Upper lobe of left lung (tissue), 6 donors: ENCODE data around the gene CDC42BPA. TPM values are rescaled to one million over a fixed set of nuclear protein-coding genes. Genes with fewer than 3 reads are reported as not detected.

Source experiments
- ATAC-seq, 2 donors: fragments of 200-7000 bp; cut with Tn5 transposase; one replicate each; pipeline ENCODE4 v1.9.1; 2022; ENCODE audit warnings: mild to moderate bottlenecking in 2 of 2, moderate library complexity in 2 of 2; ENCODE audit not compliant: low FRiP score in 2 of 2
- DNase-seq, 2 donors: peaks; one replicate each; pipeline ENCODE4 v3.0.0-alpha.2; 2019 to 2020
- H3K27ac ChIP-seq, 4 donors: fragments of 200-600 bp; sonication (generic); one replicate each; pipeline ENCODE4 v1.5.1; 2016 to 2019
- H3K27me3 ChIP-seq, 4 donors: fragments of 200-600 bp; sonication (generic); one replicate each; pipeline ENCODE4 v1.5.1; 2017 to 2019
- H3K36me3 ChIP-seq, 4 donors: fragments of 200-600 bp; sonication (generic); one replicate each; pipeline ENCODE4 v1.5.1; 2016 to 2019
- H3K4me1 ChIP-seq, 4 donors: fragments of 200-600 bp; sonication (generic); one replicate each; pipeline ENCODE4 v1.5.1; 2018 to 2019
- H3K4me3 ChIP-seq, 4 donors: fragments of 200-600 bp; sonication (generic); one replicate each; pipeline ENCODE4 v1.5.1; 2017 to 2019; ENCODE audit warnings: mild to moderate bottlenecking in 2 of 4, moderate library complexity in 1 of 4
- H3K9me3 ChIP-seq, 4 donors: fragments of 200-600 bp; sonication (generic); one replicate each; pipeline ENCODE4 v1.5.1; 2018 to 2019
- EP300 ChIP-seq, 4 donors: sonication (generic); formaldehyde crosslinking; IDR thresholded peaks; one replicate each; pipeline ENCODE4 v1.5.1; 2017; ENCODE audit warnings: antibody characterized with exemption in 4 of 4, control low read depth in 2 of 4
- POLR2A ChIP-seq, 4 donors: fragments of 450-650 bp; IDR thresholded peaks; one replicate each; pipeline ENCODE4 v1.5.1; 2016 to 2017; ENCODE audit warnings: antibody characterized with exemption in 4 of 4, mild to moderate bottlenecking in 2 of 4
- POLR2AphosphoS5 ChIP-seq, 2 donors: sonication (generic); formaldehyde crosslinking; IDR thresholded peaks; one replicate each; pipeline ENCODE4 v1.5.1; 2017; ENCODE audit warnings: antibody characterized with exemption in 2 of 2
- WGBS, 2 donors: methylation state at CpG; one replicate each; pipeline ENCODE4 v1.1.5; 2017 to 2018; 5-methylcytosine and 5-hydroxymethylcytosine counted together
- total RNA-seq, 6 donors: library from RNA; depleted of rRNA in 4 of 6; stranded (reverse); fragments of >200 nt in 4 of 6; gene quantifications; one replicate each; pipeline versions ENCODE4 v1.1.0 to v1.2.1, GENCODE V29; 2016 to 2021
- TF ChIP-seq, protein P1 (sequence below), 6 experiments: fragments of 450-650 bp in 4 of 6; fragments of 200-600 bp in 2 of 6; sonication (generic) in 2 of 6; IDR thresholded peaks; one replicate each; pipeline ENCODE4 v1.5.1; 2016 to 2019; ENCODE audit warnings: antibody characterized with exemption in 6 of 6
- donor health status: DM: no; HTN: no; CAD: no; lungs with moderate emphysema.
- donor health status: DM: no; HTN: yes; CAD: no; lungs with severe emphysema.

The CDC42BPA gene
- total RNA-seq, 6 donors from 2014 or later, result 27.8 to 76.1 (median 33.1) TPM

GRCh38 chr1:226971765-226972164, 346.5 kb downstream of the CDC42BPA start:
- TF ChIP-seq, protein P1, sequence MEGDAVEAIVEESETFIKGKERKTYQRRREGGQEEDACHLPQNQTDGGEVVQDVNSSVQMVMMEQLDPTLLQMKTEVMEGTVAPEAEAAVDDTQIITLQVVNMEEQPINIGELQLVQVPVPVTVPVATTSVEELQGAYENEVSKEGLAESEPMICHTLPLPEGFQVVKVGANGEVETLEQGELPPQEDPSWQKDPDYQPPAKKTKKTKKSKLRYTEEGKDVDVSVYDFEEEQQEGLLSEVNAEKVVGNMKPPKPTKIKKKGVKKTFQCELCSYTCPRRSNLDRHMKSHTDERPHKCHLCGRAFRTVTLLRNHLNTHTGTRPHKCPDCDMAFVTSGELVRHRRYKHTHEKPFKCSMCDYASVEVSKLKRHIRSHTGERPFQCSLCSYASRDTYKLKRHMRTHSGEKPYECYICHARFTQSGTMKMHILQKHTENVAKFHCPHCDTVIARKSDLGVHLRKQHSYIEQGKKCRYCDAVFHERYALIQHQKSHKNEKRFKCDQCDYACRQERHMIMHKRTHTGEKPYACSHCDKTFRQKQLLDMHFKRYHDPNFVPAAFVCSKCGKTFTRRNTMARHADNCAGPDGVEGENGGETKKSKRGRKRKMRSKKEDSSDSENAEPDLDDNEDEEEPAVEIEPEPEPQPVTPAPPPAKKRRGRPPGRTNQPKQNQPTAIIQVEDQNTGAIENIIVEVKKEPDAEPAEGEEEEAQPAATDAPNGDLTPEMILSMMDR (IDR thresholded peaks at IDR 0.05), result no peak
- TF ChIP-seq EP300 (IDR thresholded peaks at IDR 0.05) (no peak), POLR2A (IDR thresholded peaks at IDR 0.05) (no peak), POLR2AphosphoS5 (IDR thresholded peaks at IDR 0.05) (no peak)
- H3K36me3 ChIP-seq, result peaks cover 0 to 7% (median 0%) of the 10 kb centered on the region in 4 donors

DNA sequence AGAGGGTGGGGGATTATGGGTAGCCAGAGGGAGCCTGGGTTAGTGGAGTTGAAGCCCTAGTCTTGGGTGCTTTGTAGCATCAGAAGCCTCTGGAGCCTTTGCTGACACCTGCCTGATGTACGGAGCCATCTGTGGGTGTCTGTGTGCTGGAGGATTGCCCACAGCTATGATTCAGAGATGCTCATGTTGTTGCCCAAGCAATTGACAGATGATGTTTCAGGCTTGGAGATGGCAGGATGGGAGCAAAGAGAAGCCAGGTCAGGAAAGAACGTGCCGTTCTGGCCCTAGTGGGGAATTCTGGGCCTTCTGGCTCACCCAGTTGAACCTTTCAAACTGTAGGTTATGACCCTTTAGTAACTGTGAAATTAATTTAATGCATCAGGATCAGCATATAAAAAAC, 350.6 kb downstream of the CDC42BPA start:
- TF ChIP-seq, protein P1 (IDR thresholded peaks at IDR 0.05), result no peak
- no peak for TF ChIP-seq EP300 (IDR thresholded peaks at IDR 0.05)
- TF ChIP-seq POLR2AphosphoS5 (IDR thresholded peaks at IDR 0.05), result no peak
- no peak for TF ChIP-seq POLR2A (IDR thresholded peaks at IDR 0.05)
- Histone ChIP-seq H3K4me3 (no peak overlapping the region), H3K27ac (no peak overlapping the region), H3K36me3 (peaks cover 8 to 34% (median 19%) of the 10 kb centered on the region in 4 donors), H3K9me3 (peaks cover 0 to 10% (median 2%) of the 10 kb centered on the region in 4 donors), H3K27me3 (no peaks in the 10 kb centered on the region), H3K4me1 (no peaks in the 10 kb centered on the region)
- DNase-seq, result no peak
- WGBS, 2 donors, result 91 to 98% methylated on average over 3 of the region's 3 CpGs
- no peak for ATAC-seq

More at GRCh38 chr1:226971765-226972164, 346.5 kb downstream of the CDC42BPA start:
- Histone ChIP-seq H3K27me3 (no peaks in the 10 kb centered on the region), H3K4me1 (peaks cover 19 to 26% (median 24%) of the 10 kb centered on the region in 4 donors), H3K4me3 (no peak overlapping the region), H3K9me3 (peaks cover 0 to 10% (median 2%) of the 10 kb centered on the region in 4 donors), H3K27ac (no peak overlapping the region)
- DNase-seq (no peak), ATAC-seq (no peak)
- 97 to 100% methylated on average over 1 of the region's 1 CpG for WGBS, 2 donors

DNA sequence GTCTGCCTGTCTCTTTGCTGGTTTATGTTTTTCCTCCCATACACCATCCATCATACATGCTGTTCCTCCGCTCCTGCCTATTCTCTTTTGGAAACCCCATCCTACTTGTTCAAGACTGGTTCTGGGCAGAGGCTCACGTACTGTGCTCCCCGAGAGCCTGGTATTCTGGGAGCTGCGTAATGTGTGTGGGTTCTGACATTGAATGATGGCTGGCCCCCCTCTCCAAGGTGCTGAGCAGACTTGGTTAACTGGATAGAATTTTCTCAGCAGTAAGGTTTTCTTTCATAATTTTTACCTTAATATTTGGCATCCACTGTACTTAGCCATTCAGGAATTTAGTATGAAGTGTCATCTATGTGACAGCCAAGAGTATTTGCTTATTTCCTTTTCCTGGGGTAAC, 351.6 kb downstream of the CDC42BPA start:
- H3K4me3 ChIP-seq, result no peak overlapping the region
- TF ChIP-seq, protein P1 (IDR thresholded peaks at IDR 0.05), result no peak
- TF ChIP-seq POLR2AphosphoS5 (IDR thresholded peaks at IDR 0.05) (no peak), EP300 (IDR thresholded peaks at IDR 0.05) (no peak), POLR2A (IDR thresholded peaks at IDR 0.05) (no peak)
- H3K4me1 ChIP-seq, result no peaks in the 10 kb centered on the region
- 93 to 100% methylated on average over 4 of the region's 4 CpGs for WGBS, 2 donors
- peaks cover 8 to 34% (median 23%) of the 10 kb centered on the region in 4 donors for H3K36me3 ChIP-seq
- H3K9me3 ChIP-seq, result peaks cover 0 to 7% (median 0%) of the 10 kb centered on the region in 4 donors
- no peak overlapping the region for H3K27ac ChIP-seq
- H3K27me3 ChIP-seq, result no peaks in the 10 kb centered on the region
- DNase-seq (no peak), ATAC-seq (no peak)

- H3K27me3 ChIP-seq, result no peaks in the 10 kb centered on the region
- no peaks in the 10 kb centered on the region for H3K4me1 ChIP-seq
- no peak overlapping the region for H3K4me3 ChIP-seq
- TF ChIP-seq EP300 (IDR thresholded peaks at IDR 0.05), result no peak
- TF ChIP-seq POLR2AphosphoS5 (IDR thresholded peaks at IDR 0.05), result no peak
- TF ChIP-seq POLR2A (IDR thresholded peaks at IDR 0.05), result no peak
- TF ChIP-seq, protein P1 (IDR thresholded peaks at IDR 0.05), result no peak
- H3K36me3 ChIP-seq, result peaks cover 8 to 34% (median 23%) of the 10 kb centered on the region in 4 donors
- DNase-seq, result peak in 1 of 2 donors; percentile 63
- WGBS, 2 donors, result 93 to 96% methylated on average over 13 to 20 of the region's 23 CpGs
- no peak for ATAC-seq
- H3K27ac ChIP-seq, result no peak overlapping the region
- H3K9me3 ChIP-seq, result no peaks in the 10 kb centered on the region
Observed at GRCh38 chr1:226965581-226966440, 352.5 kb downstream of the CDC42BPA start.
